Small intestine (tissue), 7 donors: ENCODE measurements around the gene VIPR1. TPM values are rescaled to one million over a fixed set of nuclear protein-coding genes. Genes with fewer than 3 reads are reported as not detected.
"Not testable (repeated sequence)": the region's sequence is repeated elsewhere in the genome, so short reads cannot be mapped to it uniquely, and the experiment has no call there.

ENCODE experiments used
- DNase-seq, 2 donors: peaks; one replicate each; pipeline versions ENCODE4 v3.0.0 to v3.0.0-alpha.2; 2013
- FAIRE-seq: peaks from 2 replicates; lab custom pipeline; 2012; peaks lifted over from hg19 to GRCh38; lab: Jason Lieb, UNC
- H3K27ac ChIP-seq, 3 donors: one replicate each; pipeline ENCODE4 v1.5.1; 2013; ENCODE audit warnings: low read length in 2 of 3, mild to moderate bottlenecking in 2 of 3, control low read depth in 1 of 3, inconsistent platforms in 1 of 3, low read depth in 1 of 3, moderate library complexity in 1 of 3
- H3K27me3 ChIP-seq, 3 donors: one replicate each; pipeline ENCODE4 v1.6.1; 2013; ENCODE audit warnings: low read length in 3 of 3, inconsistent platforms in 1 of 3; ENCODE audit not compliant: control insufficient read depth in 3 of 3, insufficient read depth in 3 of 3
- H3K36me3 ChIP-seq, 3 donors: one replicate each; pipeline ENCODE4 v1.6.1; 2013; ENCODE audit warnings: low read length in 3 of 3, inconsistent platforms in 1 of 3, low read depth in 1 of 3, mild to moderate bottlenecking in 1 of 3, moderate library complexity in 1 of 3; ENCODE audit not compliant: control insufficient read depth in 3 of 3, insufficient read depth in 2 of 3
- H3K4me1 ChIP-seq, 3 donors: one replicate each; pipeline ENCODE4 v1.6.1; 2013; ENCODE audit warnings: low read length in 2 of 3, inconsistent platforms in 1 of 3, low read depth in 1 of 3, mild to moderate bottlenecking in 1 of 3, moderate library complexity in 1 of 3; ENCODE audit not compliant: control insufficient read depth in 3 of 3, insufficient read depth in 2 of 3
- H3K4me3 ChIP-seq, 3 donors: one replicate each; pipeline ENCODE4 v1.5.1; 2013; ENCODE audit warnings: low read length in 3 of 3, control low read depth in 1 of 3, inconsistent platforms in 1 of 3, low read depth in 1 of 3, mild to moderate bottlenecking in 1 of 3, moderate library complexity in 1 of 3
- H3K9me3 ChIP-seq, 2 donors: one replicate each; pipeline ENCODE4 v1.6.1; 2013; ENCODE audit warnings: low read depth in 1 of 2, low read length in 1 of 2; ENCODE audit not compliant: control insufficient read depth in 2 of 2, insufficient read depth in 1 of 2
- WGBS, 3 donors: extraction: QIAGEN DNeasy Blood & Tissue Kit; methylation state at CpG; one replicate each; pipeline ENCODE4 v1.1.7; 2013; 5-methylcytosine and 5-hydroxymethylcytosine counted together
- polyA plus RNA-seq, 4 donors: library from polyadenylated mRNA; stranded (reverse) in 3 of 4; unstranded in 1 of 4; fragments of 200-250 nt in 3 of 4; fragments of 120-200 nt in 1 of 4; gene quantifications; one replicate each; pipeline versions ENCODE4 v1.2.1 to v1.2.3, GENCODE V29; 2013
- donor health status: healthy with polysubstance abuse.
- donor health status: control.
- donor health status: control.
- donor health status: Bipolar disorder and iron deficiency.
- donor health status: healthy.

Gene VIPR1
- polyA plus RNA-seq, 4 donors, result 32.1 to 114 (median 75.8) TPM

DNA sequence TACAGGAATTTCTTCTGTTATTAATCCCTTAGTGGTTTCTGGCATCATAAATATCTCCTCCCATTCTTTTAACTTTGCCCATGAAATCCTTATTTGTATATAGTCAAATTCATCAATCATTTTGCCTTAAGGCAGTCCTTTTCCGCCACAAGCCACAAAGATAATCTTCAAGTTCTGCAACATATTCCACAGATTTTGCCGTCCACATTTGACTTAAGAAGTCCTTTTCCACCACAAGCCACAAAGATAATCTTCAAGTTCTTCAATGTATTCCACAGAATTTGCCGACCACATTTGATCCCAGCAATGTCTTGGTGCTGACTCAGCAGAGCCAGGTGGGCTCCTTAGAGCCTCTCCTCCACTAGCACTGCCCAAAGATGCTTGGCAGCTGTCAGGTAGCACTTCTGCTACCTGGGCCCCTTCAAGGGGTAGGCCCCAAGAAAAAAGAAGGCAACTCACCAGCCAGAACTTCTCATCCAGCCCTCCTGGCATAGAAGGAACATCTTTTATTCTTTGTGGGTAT lies 44.3 kb downstream of the VIPR1 start:
- DNase-seq, result no peak
- Histone ChIP-seq H3K4me3 (no peak overlapping the region), H3K9me3 (no peaks in the 10 kb centered on the region), H3K36me3 (peaks cover 0 to 23% (median 0%) of the 10 kb centered on the region in 3 donors), H3K27ac (no peak overlapping the region), H3K27me3 (no peaks in the 10 kb centered on the region), H3K4me1 (peaks cover 0 to 10% (median 0%) of the 10 kb centered on the region in 3 donors)
- WGBS, 3 donors, result 86 to 96% (median 90%) methylated on average over 3 of the region's 3 CpGs
- no peak for FAIRE-seq

DNA sequence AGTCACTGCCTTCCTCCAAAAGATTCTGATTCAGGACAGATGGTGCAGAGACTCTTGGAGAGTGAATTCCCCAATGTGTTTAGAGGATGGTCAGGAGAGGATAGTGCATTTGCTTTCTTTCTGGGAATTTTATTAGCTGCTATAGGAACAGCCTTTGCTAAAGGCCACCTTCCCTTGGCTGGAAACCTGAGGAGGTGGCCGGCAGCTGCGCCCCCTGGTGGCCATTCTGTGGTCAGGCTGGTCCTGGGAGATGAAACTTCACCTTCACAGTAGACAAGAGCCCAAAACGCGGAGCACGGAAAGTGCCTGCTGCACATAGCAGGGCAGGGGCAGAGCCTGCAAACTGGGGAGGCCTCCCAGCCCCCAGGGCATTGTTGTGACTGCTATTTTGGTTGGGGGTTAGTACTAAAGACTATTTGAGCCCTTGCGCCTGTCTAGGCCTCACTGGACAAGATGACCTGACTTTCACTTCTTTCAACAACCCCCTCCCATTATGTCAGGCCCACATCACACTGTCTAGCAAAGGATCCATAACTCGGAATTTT lies 45.0 kb downstream of the VIPR1 start:
- 30 to 38% (median 31%) methylated on average over 7 of the region's 7 CpGs for WGBS, 3 donors
- FAIRE-seq, result no peak
- H3K4me1 ChIP-seq, result peaks cover 0 to 10% (median 0%) of the 10 kb centered on the region in 3 donors
- peaks cover 0 to 23% (median 0%) of the 10 kb centered on the region in 3 donors for H3K36me3 ChIP-seq
- no peaks in the 10 kb centered on the region for H3K9me3 ChIP-seq
- no peak overlapping the region for H3K4me3 ChIP-seq
- H3K27ac ChIP-seq, result no peak overlapping the region
- DNase-seq, result peak; percentile 71 to 79
- H3K27me3 ChIP-seq, result no peaks in the 10 kb centered on the region

- FAIRE-seq, result no peak
- peaks cover 0 to 9% (median 0%) of the 10 kb centered on the region in 3 donors for H3K4me1 ChIP-seq
- H3K27me3 ChIP-seq, result no peaks in the 10 kb centered on the region
- no peak for DNase-seq
- H3K36me3 ChIP-seq, result peaks cover 0 to 29% (median 0%) of the 10 kb centered on the region in 3 donors
- WGBS, 3 donors, result 90 to 96% (median 94%) methylated on average over 2 of the region's 2 CpGs
- no peak overlapping the region for H3K4me3 ChIP-seq
- no peaks in the 10 kb centered on the region for H3K9me3 ChIP-seq
- no peak overlapping the region for H3K27ac ChIP-seq
Observed at GRCh38 chr3:42549131-42549530, 46.7 kb downstream of the VIPR1 start.

GRCh38 chr3:42550250-42550649 lies 47.8 kb downstream of the VIPR1 start:
- H3K9me3 ChIP-seq, result no peaks in the 10 kb centered on the region
- no peak overlapping the region for H3K27ac ChIP-seq
- H3K36me3 ChIP-seq, result peaks cover 0 to 33% (median 0%) of the 10 kb centered on the region in 3 donors
- FAIRE-seq (no peak), DNase-seq (no peak)
- H3K4me3 ChIP-seq, result no peak overlapping the region
- H3K4me1 ChIP-seq, result peaks cover 0 to under 1% (median 0%) of the 10 kb centered on the region in 3 donors
- no peaks in the 10 kb centered on the region for H3K27me3 ChIP-seq
- 19 to 30% (median 25%) methylated on average over 1 of the region's 1 CpG for WGBS, 3 donors

- no peak for FAIRE-seq
- H3K4me1 ChIP-seq, result no peaks in the 10 kb centered on the region
- no peak overlapping the region for H3K4me3 ChIP-seq
- 29 to 52% (median 31%) methylated on average over 1 of the region's 1 CpG for WGBS, 3 donors
- DNase-seq, result no peak
- H3K27ac ChIP-seq, result no peak overlapping the region
- no peaks in the 10 kb centered on the region for H3K27me3 ChIP-seq
- no peaks in the 10 kb centered on the region for H3K9me3 ChIP-seq
- peaks cover 5 to 38% (median 6%) of the 10 kb centered on the region in 3 donors for H3K36me3 ChIP-seq
Observed at GRCh38 chr3:42552830-42553229, 50.4 kb downstream of the VIPR1 start.

GRCh38 chr3:42556089-42556632 lies 53.7 kb downstream of the VIPR1 start:
- no peak for FAIRE-seq
- Histone ChIP-seq H3K36me3 (peaks cover 7 to 44% (median 11%) of the 10 kb centered on the region in 3 donors), H3K4me3 (no peak overlapping the region), H3K27ac (peak overlapping the region in 2 of 3 donors; percentile 24 to 82), H3K9me3 (no peaks in the 10 kb centered on the region), H3K4me1 (no peaks in the 10 kb centered on the region), H3K27me3 (no peaks in the 10 kb centered on the region)
- WGBS, 3 donors, result 63 to 85% (median 73%) methylated on average over 3 of the region's 3 CpGs
- DNase-seq, result peak in 1 of 2 donors; percentile 33

DNA sequence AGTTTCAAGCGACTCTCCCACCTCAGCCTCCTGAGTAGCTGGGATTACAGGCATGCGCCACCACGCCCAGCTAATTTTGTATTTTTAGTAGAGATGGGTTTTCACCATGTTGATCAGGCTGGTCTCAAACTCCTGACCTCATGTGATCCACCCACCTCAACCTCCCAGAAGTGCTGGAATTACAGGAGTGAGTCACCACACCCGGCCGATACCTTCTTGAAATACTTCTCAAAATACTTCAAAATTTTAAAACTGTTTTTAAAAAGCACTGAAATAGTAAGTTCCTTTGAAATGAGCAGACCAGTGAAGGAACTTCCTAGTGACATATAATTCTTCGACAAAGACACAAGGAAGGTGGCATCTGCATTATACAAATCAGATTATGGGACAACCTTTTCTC lies 54.4 kb downstream of the VIPR1 start:
- not testable (repeated sequence) for H3K4me1 ChIP-seq, FAIRE-seq, H3K4me3 ChIP-seq, DNase-seq, H3K27me3 ChIP-seq, H3K9me3 ChIP-seq
- 90 to 91% (median 91%) methylated on average over 6 of the region's 6 CpGs for WGBS, 3 donors
- H3K27ac ChIP-seq, result peak overlapping the region in 1 of 3 donors; percentile 2
- H3K36me3 ChIP-seq, result peaks cover 7 to 45% (median 15%) of the 10 kb centered on the region in 3 donors

DNA sequence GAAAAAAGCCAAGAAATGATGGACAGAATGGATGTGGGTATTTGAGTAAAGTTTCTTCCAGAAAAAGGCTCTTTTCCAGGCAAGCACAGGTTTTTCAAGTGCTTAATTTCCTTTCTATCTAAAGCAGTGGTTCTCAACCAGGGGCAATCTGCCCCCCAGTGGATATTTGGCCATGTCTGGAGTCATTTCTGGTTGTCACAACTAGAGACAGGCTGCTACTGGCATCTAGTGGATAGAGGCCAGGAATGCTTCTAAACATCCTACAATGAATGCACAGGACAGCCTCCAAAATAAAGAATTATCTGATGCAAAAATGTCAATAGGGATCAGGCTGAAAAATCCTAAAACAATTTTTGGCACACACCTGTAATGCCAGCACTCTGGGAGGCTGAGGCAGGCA lies 55.4 kb downstream of the VIPR1 start:
- FAIRE-seq (no peak), DNase-seq (no peak)
- Histone ChIP-seq H3K27ac (no peak overlapping the region), H3K9me3 (no peaks in the 10 kb centered on the region), H3K27me3 (no peaks in the 10 kb centered on the region), H3K4me1 (no peaks in the 10 kb centered on the region), H3K36me3 (peaks cover 7 to 50% (median 21%) of the 10 kb centered on the region in 3 donors), H3K4me3 (no peak overlapping the region)
